Medulla oblongata (tissue), 1 donor: ENCODE measurements around the gene SLC28A3.
"Not testable (repeated sequence)": the region's sequence is repeated elsewhere in the genome, so short reads cannot be mapped to it uniquely, and the experiment has no call there.

Experiments used
- DNase-seq: peaks from one replicate; pipeline ENCODE4 v3.0.0-alpha.2; 2015; ENCODE audit errors: extremely low spot score

The SLC28A3 gene, protein sequence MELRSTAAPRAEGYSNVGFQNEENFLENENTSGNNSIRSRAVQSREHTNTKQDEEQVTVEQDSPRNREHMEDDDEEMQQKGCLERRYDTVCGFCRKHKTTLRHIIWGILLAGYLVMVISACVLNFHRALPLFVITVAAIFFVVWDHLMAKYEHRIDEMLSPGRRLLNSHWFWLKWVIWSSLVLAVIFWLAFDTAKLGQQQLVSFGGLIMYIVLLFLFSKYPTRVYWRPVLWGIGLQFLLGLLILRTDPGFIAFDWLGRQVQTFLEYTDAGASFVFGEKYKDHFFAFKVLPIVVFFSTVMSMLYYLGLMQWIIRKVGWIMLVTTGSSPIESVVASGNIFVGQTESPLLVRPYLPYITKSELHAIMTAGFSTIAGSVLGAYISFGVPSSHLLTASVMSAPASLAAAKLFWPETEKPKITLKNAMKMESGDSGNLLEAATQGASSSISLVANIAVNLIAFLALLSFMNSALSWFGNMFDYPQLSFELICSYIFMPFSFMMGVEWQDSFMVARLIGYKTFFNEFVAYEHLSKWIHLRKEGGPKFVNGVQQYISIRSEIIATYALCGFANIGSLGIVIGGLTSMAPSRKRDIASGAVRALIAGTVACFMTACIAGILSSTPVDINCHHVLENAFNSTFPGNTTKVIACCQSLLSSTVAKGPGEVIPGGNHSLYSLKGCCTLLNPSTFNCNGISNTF

DNA sequence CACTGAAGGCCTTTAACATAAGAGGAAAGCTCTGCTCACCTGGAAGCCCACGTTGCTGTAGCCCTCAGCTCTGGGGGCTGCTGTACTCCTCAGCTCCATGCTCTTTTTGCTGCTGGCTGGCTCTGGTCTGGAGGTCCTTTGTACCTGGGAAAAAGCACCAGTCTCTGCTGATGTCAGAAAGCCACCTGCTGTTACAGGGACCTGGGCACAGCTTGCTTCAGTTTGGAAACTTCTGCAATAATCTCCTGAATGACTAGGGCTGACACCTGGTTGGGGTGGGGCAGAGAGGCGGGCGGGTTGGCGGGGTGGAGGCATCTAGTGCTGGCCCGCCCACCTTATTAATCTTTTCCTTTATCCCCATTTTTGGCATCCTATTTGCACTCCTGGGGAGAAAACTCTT lies at the start of gene SLC28A3:
SLC28A3 (minus strand) TSS at position 224 of the 400 bp plus-strand sequence; CDS start at position 99, 125 bp downstream.
- no peak for DNase-seq

GRCh38 chr9:84390254-84390653 lies 49.7 kb upstream of the SLC28A3 start:
- not testable (repeated sequence) for DNase-seq

GRCh38 chr9:84387821-84388220 lies 47.3 kb upstream of the SLC28A3 start:
- DNase-seq: no peak

DNA sequence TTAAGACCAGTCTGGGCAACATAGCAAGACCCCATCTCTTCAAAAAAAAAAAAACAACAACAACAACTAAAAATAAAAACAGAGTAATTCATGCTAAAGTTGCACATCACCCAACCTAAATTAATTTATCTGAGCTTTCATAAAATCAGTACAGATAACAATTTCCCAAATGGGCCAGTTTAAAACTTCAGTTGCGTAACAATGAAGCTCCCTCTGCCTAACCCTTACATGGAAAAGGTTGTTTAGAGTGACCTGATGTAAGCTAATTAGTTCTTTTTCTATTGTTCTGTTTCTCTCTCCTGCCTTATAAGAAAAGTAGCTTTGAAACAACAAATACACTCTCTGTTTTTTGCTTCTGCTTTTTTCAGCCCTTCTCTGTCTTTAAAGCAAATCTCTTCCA lies 46.2 kb upstream of the SLC28A3 start:
- no peak for DNase-seq

- DNase-seq: no peak
Observed at GRCh38 chr9:84385386-84386040, 45.0 kb upstream of the SLC28A3 start.

- no peak for DNase-seq
Observed at GRCh38 chr9:84384617-84385016, 44.1 kb upstream of the SLC28A3 start.

GRCh38 chr9:84383178-84383577 lies 42.6 kb upstream of the SLC28A3 start:
- DNase-seq: no peak

- no peak for DNase-seq
Observed at GRCh38 chr9:84382720-84383119, 42.2 kb upstream of the SLC28A3 start.

DNA sequence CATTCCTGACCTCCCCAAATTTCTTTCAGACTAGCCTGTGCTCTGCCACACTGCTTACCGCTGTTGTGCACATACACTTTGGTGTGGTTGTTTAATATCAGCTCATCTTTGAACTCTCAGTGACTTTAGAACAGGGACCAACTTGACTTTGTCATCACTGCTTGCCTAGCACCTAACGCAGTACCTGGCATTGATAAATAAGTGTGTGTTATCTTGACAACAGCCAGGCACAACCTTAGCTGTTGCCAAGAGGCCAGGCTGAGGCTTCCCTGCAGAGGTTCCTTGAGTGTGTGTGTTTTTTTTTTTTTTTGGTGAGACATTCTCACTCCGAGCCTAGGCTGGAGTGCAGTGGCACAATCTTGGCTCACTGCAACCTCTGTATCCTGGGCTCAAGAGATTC lies 41.0 kb upstream of the SLC28A3 start:
- no peak for DNase-seq

DNA sequence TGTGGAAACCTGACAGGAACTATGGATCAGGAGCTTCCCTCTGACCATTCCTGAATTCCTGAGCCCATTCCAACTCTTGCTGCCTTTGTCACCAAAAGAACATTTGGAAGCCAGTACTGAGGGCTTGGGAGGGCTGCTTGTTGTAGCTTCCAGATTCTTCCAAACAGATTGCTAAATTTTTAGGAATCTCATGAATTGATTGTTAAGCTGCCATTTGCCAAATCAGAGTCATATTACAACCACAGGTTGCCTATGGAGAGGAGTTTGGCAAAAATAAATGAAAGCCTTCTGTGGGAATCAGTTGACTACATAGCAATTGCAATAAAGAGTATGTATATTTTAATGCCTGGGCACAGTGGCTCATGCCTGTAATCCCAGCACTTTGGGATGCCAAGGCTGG lies 39.2 kb upstream of the SLC28A3 start:
- no peak for DNase-seq

DNA sequence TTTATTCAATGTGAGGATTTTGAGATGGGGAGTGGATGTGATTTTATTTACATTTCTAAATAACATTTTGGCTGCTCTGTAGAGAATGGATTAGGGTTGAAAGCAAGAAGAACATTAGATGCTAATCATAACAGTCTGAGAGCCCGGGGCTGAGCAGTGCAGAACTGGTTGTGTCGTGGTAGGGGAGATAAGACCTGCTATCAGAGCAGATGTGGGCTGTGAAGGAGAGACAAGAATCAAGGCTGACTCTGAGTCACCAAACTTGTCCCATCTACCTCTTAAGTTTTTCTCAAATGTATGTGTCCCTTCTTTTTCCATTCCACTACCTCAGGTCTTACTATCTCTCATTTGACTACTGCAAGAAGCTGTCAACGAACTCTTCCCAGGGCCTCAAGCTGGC lies 35.4 kb upstream of the SLC28A3 start:
- no peak for DNase-seq

- no peak for DNase-seq
Observed at GRCh38 chr9:84374516-84374915, 34.0 kb upstream of the SLC28A3 start.

DNA sequence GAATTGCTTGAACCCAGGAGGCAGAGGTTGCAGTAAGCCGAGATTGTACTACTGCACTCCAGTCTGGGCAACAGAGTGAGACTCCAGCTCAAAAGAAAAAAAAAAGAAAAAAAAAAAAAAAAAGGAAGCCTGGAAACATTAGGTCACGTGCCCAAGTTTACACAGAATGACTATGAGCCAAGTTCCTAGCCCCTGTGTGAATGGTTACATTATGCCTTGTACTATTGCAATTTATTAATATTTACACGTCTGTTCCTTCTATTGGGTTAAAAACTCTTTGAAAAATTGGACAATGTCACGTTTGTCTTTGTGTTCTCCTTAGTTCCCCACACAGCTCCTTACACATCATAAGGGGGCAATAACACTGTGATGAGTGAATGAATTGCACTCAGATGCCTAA lies 33.5 kb upstream of the SLC28A3 start:
- DNase-seq: no peak

DNA sequence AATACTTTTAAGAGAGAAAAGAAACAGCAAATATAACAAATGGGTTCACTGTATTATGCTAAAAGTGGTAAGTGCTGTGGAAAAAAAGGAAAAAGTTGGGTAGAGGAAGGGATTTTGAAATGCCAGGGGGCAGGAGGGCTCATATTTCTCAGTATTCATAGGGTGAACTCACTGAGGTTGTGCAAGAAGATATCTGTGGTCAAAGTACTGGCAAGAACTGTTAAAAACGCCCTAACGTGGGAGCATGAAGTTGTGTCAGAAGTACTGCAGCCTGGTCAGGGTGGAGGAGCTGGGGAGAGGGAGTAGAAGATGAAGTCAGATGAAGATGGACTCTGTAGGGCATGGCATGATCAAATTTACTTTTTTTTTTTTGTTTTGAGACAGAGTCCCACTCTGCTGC lies 31.2 kb upstream of the SLC28A3 start:
- DNase-seq: no peak

DNA sequence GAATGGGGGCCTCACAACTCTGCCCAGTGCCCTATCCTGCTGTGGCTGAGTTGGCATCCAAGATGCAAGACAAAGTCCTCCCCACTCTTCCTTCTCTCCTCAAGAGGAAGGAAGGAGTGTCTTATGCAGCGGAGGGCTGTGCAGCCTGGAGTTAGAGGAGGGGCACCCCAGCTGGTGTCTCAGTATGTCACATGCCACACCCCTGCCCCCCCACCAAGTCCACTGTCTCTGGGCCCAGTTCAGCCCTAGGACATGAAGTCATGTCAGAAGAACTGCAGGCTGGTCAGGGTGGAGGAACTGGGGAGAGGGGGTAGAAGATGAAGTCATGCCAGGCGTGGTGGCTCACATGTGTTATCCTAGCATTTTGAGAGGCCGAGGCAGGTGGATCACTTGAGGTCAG lies 28.0 kb upstream of the SLC28A3 start:
- no peak for DNase-seq

GRCh38 chr9:84367726-84368125 lies 27.2 kb upstream of the SLC28A3 start:
- DNase-seq: not testable (repeated sequence)

DNA sequence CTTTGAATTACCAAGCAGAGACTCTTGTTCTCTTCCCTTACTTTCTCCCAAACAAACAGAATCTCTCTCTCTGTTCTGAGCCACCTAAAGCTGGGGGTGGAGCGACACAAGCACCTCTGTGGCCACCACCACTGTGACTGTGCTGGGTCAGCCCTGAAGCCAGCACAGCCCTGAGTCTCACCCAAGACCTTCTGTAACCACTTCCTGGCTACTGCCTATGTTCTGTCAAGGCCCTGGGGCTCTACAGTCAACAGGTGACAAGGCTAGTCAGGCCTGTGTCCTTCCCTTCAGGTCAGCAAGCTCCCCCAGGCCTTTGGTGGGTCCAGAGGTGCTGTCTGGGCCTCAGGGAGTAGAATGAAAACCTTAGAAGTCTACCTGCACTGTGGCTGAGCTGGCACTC lies 26.1 kb upstream of the SLC28A3 start:
- DNase-seq: no peak

DNA sequence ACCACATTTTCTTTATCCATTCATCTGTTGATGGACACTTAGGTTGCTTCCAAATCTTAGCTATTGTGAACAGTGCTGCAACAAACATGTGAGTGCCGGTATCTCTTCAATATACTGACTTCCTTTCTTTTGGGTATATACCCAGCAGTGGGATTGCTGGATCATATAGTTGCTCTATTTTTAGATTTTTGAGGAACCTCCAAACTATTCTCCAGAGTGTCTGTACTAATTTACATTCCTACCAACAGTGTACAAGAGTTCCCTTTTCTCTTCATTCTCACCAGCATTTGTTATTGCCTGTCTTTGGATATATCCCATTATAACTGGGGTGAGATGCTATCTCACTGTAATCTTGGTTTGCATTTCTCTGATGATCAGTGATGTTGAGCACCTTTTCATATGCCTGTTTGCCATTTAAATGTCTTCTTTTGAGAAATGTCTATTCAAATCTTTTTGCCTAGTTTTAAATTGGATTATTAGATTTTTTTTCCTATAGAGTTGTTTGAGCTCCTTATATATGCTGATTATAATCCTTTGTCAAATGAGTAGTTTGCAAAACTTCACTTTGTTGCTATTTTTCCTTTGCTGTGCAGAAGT lies 24.4 kb upstream of the SLC28A3 start:
- not testable (repeated sequence) for DNase-seq

DNA sequence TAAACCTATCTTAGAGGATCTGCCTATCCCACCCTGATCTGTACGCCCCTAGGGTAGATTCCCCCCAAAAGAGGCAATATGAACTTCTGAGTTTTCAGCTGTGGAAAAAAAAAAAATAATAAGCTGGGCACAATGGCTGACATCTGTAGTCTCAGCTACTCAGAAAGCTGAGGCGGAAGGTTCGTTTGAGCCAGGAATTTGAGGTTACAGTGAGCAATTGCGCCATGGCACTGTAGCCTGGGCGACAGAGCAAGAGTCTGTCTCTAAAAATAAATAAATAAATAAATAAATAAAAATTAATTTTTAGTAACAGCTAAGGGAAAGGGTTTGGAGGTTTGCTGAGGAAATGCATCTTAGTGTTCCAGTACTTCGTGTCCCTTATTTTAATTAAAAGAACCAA lies 21.1 kb upstream of the SLC28A3 start:
- no peak for DNase-seq

- no peak for DNase-seq
Observed at GRCh38 chr9:84357275-84357674, 16.7 kb upstream of the SLC28A3 start.

DNA sequence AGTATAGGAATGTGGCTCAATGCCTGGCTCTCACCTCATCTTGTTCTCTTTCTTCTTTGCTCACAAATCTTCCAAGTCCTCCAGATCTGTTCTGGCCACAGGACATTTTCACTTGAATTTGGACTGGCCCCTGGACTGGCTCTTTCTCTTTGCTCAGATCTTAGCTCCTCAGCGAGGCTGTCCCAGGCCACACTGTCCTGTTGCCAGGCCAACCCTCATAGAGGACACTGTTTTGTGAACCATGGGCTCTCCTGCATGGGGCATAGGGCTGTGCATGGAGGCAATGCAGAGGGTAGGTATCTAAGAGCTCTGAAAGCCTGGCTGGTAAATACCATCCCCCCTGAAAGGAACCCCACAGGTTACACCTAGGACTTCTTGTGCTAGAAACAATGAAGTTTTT lies 13.5 kb upstream of the SLC28A3 start:
- DNase-seq: no peak

- DNase-seq: no peak
Observed at GRCh38 chr9:84349671-84350070, 9.1 kb upstream of the SLC28A3 start.
